K562 (cell line): ENCODE results near the gene DARS1. TPM values are rescaled to one million over a fixed set of nuclear protein-coding genes. Genes with fewer than 3 reads are reported as not detected.

Experiments used
- ATAC-seq: fragments of 200-7000 bp; cut with Tn5 transposase; 3 replicates; pipeline ENCODE4 v1.9.1; 2020; ENCODE audit warnings: moderate library complexity
- BruUV-seq: library from RNA; stranded (reverse); fragments of 400-500 nt; replicated peaks from 2 replicates; lab custom pipeline; 2021; lab: Mats Ljungman, UMichigan
- CTCF ChIA-PET: fragments of 300-600 bp; formaldehyde crosslinking; extraction: SDS; loops from one replicate; lab custom pipeline; 2021; ENCODE audit warnings: low intra/inter-chr PET ratio; lab: Yijun Ruan, JAX
- POLR2A ChIA-PET: fragments of 300-600, 350-650 bp; sonication (Branson Sonifier 250); formaldehyde crosslinking; extraction: SDS; loops from one replicate; lab custom pipeline; 2021; ENCODE audit warnings: antibody characterized with exemption, inconsistent platforms; lab: Yijun Ruan, JAX
- DNase-seq, 4 experiments: peaks; one replicate each; pipeline versions ENCODE4 v3.0.0 to v3.0.0-alpha.2; 2011 to 2018; ENCODE audit warnings: low spot score in 3 of 4, mixed read lengths in 3 of 4; ENCODE audit errors: extremely low read depth in 1 of 4
- FAIRE-seq: peaks from 2 replicates; lab custom pipeline; 2011; peaks lifted over from hg19 to GRCh38; lab: Jason Lieb, UNC
- H2AFZ ChIP-seq: 2 replicates; pipeline ENCODE4 v1.6.0; 2011; ENCODE audit warnings: low read depth, low read length, control low read depth, inconsistent platforms
- H3K27ac ChIP-seq: fragments of 200-600 bp; 3 replicates; pipeline ENCODE4 v1.8.0; 2011; ENCODE audit warnings: low read depth, mild to moderate bottlenecking, control low read depth, inconsistent platforms, low read length, moderate library complexity, mixed read lengths; ENCODE audit errors: extremely low read depth
- H3K27me3 ChIP-seq, 2 experiments: fragments of 300-600 bp in 1 of 2; 2 replicates in 1 of 2; 3 replicates in 1 of 2; pipeline versions ENCODE4 v1.6.0 to v1.8.0; 2011; ENCODE audit warnings: inconsistent platforms in 2 of 2, low read length in 2 of 2, mild to moderate bottlenecking in 1 of 2, mixed read lengths in 1 of 2, moderate library complexity in 1 of 2; ENCODE audit not compliant: control insufficient read depth in 2 of 2, insufficient read depth in 2 of 2
- H3K36me3 ChIP-seq: fragments of 300-600 bp; 3 replicates; pipeline ENCODE4 v1.8.0; 2011; ENCODE audit warnings: mild to moderate bottlenecking, low read length, inconsistent platforms; ENCODE audit not compliant: control insufficient read depth, insufficient read depth
- H3K4me1 ChIP-seq, 2 experiments: fragments of 200-600 bp in 1 of 2; replicated peaks in 1 of 2; 2 replicates in 1 of 2; 3 replicates in 1 of 2; pipeline versions ENCODE4 v1.5.1 to v1.8.0; 2011; ENCODE audit warnings: inconsistent platforms in 2 of 2, low read length in 2 of 2, mild to moderate bottlenecking in 1 of 2, mixed read lengths in 1 of 2, moderate library complexity in 1 of 2; ENCODE audit not compliant: control insufficient read depth in 2 of 2, insufficient read depth in 2 of 2
- H3K4me2 ChIP-seq: 2 replicates; pipeline ENCODE4 v1.6.1; 2011; ENCODE audit warnings: low read length, control low read depth, inconsistent platforms, mixed read lengths; ENCODE audit not compliant: insufficient read depth
- H3K4me3 ChIP-seq: fragments of 200-600 bp; sonication (generic), shearing (Covaris generic); 2 replicates; pipeline ENCODE4 v1.5.1; 2016; ENCODE audit warnings: control low read depth, inconsistent platforms
- H3K79me2 ChIP-seq: fragments of 200-600 bp; 3 replicates; pipeline ENCODE4 v1.8.0; 2011; ENCODE audit warnings: low read length, inconsistent platforms; ENCODE audit not compliant: control insufficient read depth, insufficient read depth
- H3K9ac ChIP-seq, 2 experiments: 2 replicates each; pipeline versions ENCODE4 v1.6.0 to v1.6.1; 2011; ENCODE audit warnings: low read depth in 2 of 2, low read length in 2 of 2, control low read depth in 1 of 2, inconsistent platforms in 1 of 2, mild to moderate bottlenecking in 1 of 2, mixed read lengths in 1 of 2; ENCODE audit not compliant: insufficient read depth in 1 of 2
- H3K9me1 ChIP-seq: one replicate; pipeline ENCODE4 v1.6.0; 2011; ENCODE audit warnings: inconsistent platforms, mild to moderate bottlenecking, low read length, moderate library complexity; ENCODE audit not compliant: control insufficient read depth, insufficient read depth
- H3K9me3 ChIP-seq: replicated peaks from 2 replicates; pipeline ENCODE4 v1.5.1; 2011; ENCODE audit warnings: low read depth, low read length, inconsistent platforms; ENCODE audit not compliant: control insufficient read depth, insufficient read depth
- H4K20me1 ChIP-seq: replicated peaks from 2 replicates; pipeline ENCODE4 v1.6.1; 2011; ENCODE audit warnings: low read length, inconsistent platforms, mixed read lengths; ENCODE audit not compliant: control insufficient read depth, insufficient read depth
- CREM ChIP-seq: IDR thresholded peaks from 2 replicates; pipeline ENCODE4 v1.6.1; 2014; ENCODE audit warnings: antibody characterized with exemption, low read depth
- MGA ChIP-seq: fragments of 450-650 bp; IDR thresholded peaks from 2 replicates; pipeline ENCODE4 v1.6.1; 2016; ENCODE audit warnings: mild to moderate bottlenecking, moderate library complexity
- SMAD3 ChIP-seq: fragments of 450-650 bp; formaldehyde crosslinking; conservative IDR thresholded peaks from 2 replicates; pipeline ENCODE4 v1.4.0; 2020; ENCODE audit warnings: mild to moderate bottlenecking
- SP2 ChIP-seq: IDR thresholded peaks from 2 replicates; pipeline ENCODE4 v1.6.1; 2011; ENCODE audit warnings: mild to moderate bottlenecking, low read depth, low read length, moderate library complexity; ENCODE audit not compliant: poor library complexity, severe bottlenecking; ENCODE audit errors: extremely low read depth
- TAF15 ChIP-seq: fragments of 200-400 bp; formaldehyde crosslinking; IDR thresholded peaks from 2 replicates; pipeline ENCODE4 v1.6.1; 2017; ENCODE audit warnings: mild to moderate bottlenecking, low read depth, low read length, moderate library complexity
- whole genome bisulfite sequencing: fragments of 100-300 bp; shearing (Covaris generic); methylation state at CpG from one replicate; pipeline ENCODE4 v1.1.6; 2016; ENCODE audit warnings: low coverage, mixed read lengths; ENCODE audit not compliant: insufficient coverage; ENCODE audit errors: missing lambda C conversion rate; 5-methylcytosine and 5-hydroxymethylcytosine counted together
- in situ Hi-C: fragments of 300-500 bp; cut with MboI; formaldehyde crosslinking; loops from 4 replicates; pipeline ENCODE4 v1.15.0; 2018; ENCODE audit warnings: inconsistent platforms, mixed read lengths
- intact Hi-C: fragments of 100-400 bp; cut with micrococcal nuclease; formaldehyde crosslinking; loops from 2 replicates; pipeline ENCODE4 v1.14.2; 2022
- polyA plus RNA-seq, 8 experiments: library from polyadenylated mRNA; depleted of rRNA in 4 of 8; stranded (reverse) in 5 of 8; unstranded in 3 of 8; fragments of >200 nt; fragmentation: Nextera tagmentation in 2 of 8; fragmentation: Illumina TruSeq in 1 of 8; extraction: Ambion mirVana in 2 of 8; extraction: Trizol in 1 of 8; gene quantifications; 2 replicates each; pipeline versions ENCODE4 v1.2.1 to v1.2.3, GENCODE V29; 2011 to 2014; ENCODE audit warnings: inconsistent platforms in 1 of 8, missing spikeins in 1 of 8
- total RNA-seq, 7 experiments: library from RNA; depleted of rRNA in 6 of 7; stranded (reverse); fragments of >200 nt in 6 of 7; fragmentation: Illumina TruSeq in 2 of 7; extraction: Trizol in 2 of 7; gene quantifications; 2 replicates each; pipeline versions ENCODE4 v1.2.1 to v1.2.3, GENCODE V29; 2011 to 2021; ENCODE audit warnings: low replicate concordance in 1 of 7
- TF ChIP-seq, protein P1 (sequence below): fragments of 250-450 bp; sonication (Bioruptor Pico); IDR thresholded peaks from 2 replicates; pipeline ENCODE4 v1.9.0; 2021; ENCODE audit warnings: mild to moderate bottlenecking
- TF ChIP-seq, protein P2 (sequence below), 2 experiments: fragments of 450-650 bp; IDR thresholded peaks; 2 replicates each; pipeline ENCODE4 v1.6.1; 2016

DARS1 gene
- total and polyA plus RNA-seq, 9 of the 15 experiments (the other 6 are each of a cell fraction or from before 2014, with no cell fraction given), result 91.5 to 239 (median 98.0) TPM

DNA sequence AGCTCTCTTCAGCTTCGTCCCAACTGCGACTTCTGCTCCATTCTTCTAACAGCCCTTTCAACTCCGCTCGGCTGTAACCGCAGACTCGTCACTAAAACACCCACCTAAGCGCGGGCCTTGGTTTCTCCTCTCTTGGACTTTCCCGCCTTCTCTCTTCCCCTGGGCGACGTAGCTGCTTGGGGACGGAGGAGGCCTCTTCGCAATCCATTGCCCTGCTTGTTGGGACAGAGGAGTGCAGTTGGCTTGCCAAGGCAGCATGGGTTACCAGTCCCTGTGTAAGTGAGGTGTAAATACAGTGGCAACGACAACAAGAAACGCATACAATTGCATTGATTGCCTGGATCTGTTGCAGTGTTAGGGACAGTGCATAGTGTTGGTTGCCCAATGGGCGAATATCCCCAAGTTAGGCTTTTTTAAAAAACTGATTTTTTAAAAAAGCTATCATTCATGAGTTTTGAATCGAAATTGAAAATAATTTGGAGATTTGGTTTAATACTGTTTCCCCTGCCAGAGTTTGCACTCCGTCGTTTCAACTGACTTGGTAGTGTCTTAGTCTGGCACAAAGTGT is 484 bp upstream of the DARS1 start:
- no peak for DNase-seq
- BruUV-seq, result TSS peak; percentile 82
- ATAC-seq, result peak; percentile 72
- WGBS, result 15% methylated on average over 19 of the region's 19 CpGs
- H4K20me1 ChIP-seq, result no peaks in the 10 kb centered on the region
- peaks cover 9 to 10% of the 10 kb centered on the region in 2 experiments; a peak in 3 of 5 replicates for H3K4me1 ChIP-seq
- peak overlapping the region; percentile 100 for H3K9ac ChIP-seq
- ChIA-PET POLR2A (interaction anchor here (0.6 to 1.6 kb wide), 5 partner anchors 10 to 950 kb away, joined by 3 to 5 read pairs (median 3); no protein-coding TSS in a partner anchor), CTCF (no interaction called here)
- H3K79me2 ChIP-seq, result peaks cover 44% of the 10 kb centered on the region
- H3K4me3 ChIP-seq, result peak overlapping the region; percentile 94
- peaks cover 26% of the 10 kb centered on the region for H3K36me3 ChIP-seq
- H3K9me3 ChIP-seq, result no peaks in the 10 kb centered on the region
- peak overlapping the region; percentile 93 for H2AFZ ChIP-seq
- H3K4me2 ChIP-seq, result peak overlapping the region; percentile 97
- peak overlapping the region; percentile 99 for H3K27ac ChIP-seq
- no peaks in the 10 kb centered on the region for H3K9me1 ChIP-seq
- FAIRE-seq, result no peak
- H3K27me3 ChIP-seq, result no peaks in the 10 kb centered on the region
- in situ Hi-C loops, result no loop called here
- intact Hi-C loops, result loop anchor here (5.0 kb wide), 1 partner anchor 109 kb away; the partner anchor contains the start of gene MCM6
- TF ChIP-seq TAF15 (no peak), CREM (peak; percentile 58; the same call in 1 of the 2 replicates), SP2 (no peak), MGA (peak; percentile 74), SMAD3 (0 out of 2 replicates have a peak, but pooled peaks have one; percentile 19)
- TF ChIP-seq, protein P1, sequence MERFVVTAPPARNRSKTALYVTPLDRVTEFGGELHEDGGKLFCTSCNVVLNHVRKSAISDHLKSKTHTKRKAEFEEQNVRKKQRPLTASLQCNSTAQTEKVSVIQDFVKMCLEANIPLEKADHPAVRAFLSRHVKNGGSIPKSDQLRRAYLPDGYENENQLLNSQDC (CRISPR knock-in tag), result no peak
- TF ChIP-seq, protein P2, sequence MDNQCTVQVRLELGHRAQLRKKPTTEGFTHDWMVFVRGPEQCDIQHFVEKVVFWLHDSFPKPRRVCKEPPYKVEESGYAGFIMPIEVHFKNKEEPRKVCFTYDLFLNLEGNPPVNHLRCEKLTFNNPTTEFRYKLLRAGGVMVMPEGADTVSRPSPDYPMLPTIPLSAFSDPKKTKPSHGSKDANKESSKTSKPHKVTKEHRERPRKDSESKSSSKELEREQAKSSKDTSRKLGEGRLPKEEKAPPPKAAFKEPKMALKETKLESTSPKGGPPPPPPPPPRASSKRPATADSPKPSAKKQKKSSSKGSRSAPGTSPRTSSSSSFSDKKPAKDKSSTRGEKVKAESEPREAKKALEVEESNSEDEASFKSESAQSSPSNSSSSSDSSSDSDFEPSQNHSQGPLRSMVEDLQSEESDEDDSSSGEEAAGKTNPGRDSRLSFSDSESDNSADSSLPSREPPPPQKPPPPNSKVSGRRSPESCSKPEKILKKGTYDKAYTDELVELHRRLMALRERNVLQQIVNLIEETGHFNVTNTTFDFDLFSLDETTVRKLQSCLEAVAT (IDR thresholded peaks at IDR 0.05), result peak in 1 of 2 experiments; percentile 72; a peak in 2 of 4 replicates
